H1 (cell line): ENCODE results near the gene FNDC10.

Experiments used
- CBX8 ChIP-seq: fragments of 300-800, 300-1000 bp; sonication (generic); IDR thresholded peaks from 2 replicates; pipeline ENCODE4 v1.7.1; 2016; ENCODE audit warnings: low read depth, low read length, borderline replicate concordance
- EP300 ChIP-seq, 2 experiments: IDR thresholded peaks; 1 replicate in 1 of 2; 2 replicates in 1 of 2; pipeline ENCODE4 v1.6.1; 2011 to 2012; ENCODE audit warnings: low read depth in 2 of 2, low read length in 2 of 2, mild to moderate bottlenecking in 2 of 2, borderline replicate concordance in 1 of 2, inconsistent platforms in 1 of 2, moderate library complexity in 1 of 2
- HDAC6 ChIP-seq: IDR thresholded peaks from one replicate; pipeline ENCODE4 v1.7.1; 2012; ENCODE audit warnings: low read depth, mild to moderate bottlenecking, inconsistent platforms, low read length, moderate library complexity
- POLR2A ChIP-seq, 2 experiments: IDR thresholded peaks; 1 replicate in 1 of 2; 2 replicates in 1 of 2; pipeline ENCODE4 v1.6.1; 2011; ENCODE audit warnings: low read depth in 2 of 2, low read length in 2 of 2, mild to moderate bottlenecking in 2 of 2; ENCODE audit errors: control extremely low read depth in 1 of 2
- POLR2AphosphoS5 ChIP-seq: IDR thresholded peaks from 2 replicates; pipeline ENCODE4 v1.6.1; 2011; ENCODE audit warnings: low read depth, low read length
- SIRT6 ChIP-seq: IDR thresholded peaks from one replicate; pipeline ENCODE4 v1.7.1; 2012; ENCODE audit warnings: low read length, inconsistent platforms
- YY1 ChIP-seq: IDR thresholded peaks from 2 replicates; pipeline ENCODE4 v1.6.1; 2011; ENCODE audit warnings: low read depth, mild to moderate bottlenecking, low read length
- TF ChIP-seq, protein P1 (sequence below), 3 experiments: IDR thresholded peaks; 1 replicate in 2 of 3; 2 replicates in 1 of 3; pipeline versions ENCODE4 v1.5.1 to v1.6.1; 2011; ENCODE audit warnings: low read length in 3 of 3, mild to moderate bottlenecking in 3 of 3, inconsistent platforms in 2 of 3, low read depth in 1 of 3, moderate library complexity in 1 of 3; ENCODE audit not compliant: insufficient read depth in 1 of 3; ENCODE audit errors: control extremely low read depth in 1 of 3
- TF ChIP-seq, protein P2 (sequence below): IDR thresholded peaks from 2 replicates; pipeline ENCODE4 v1.6.1; 2011; ENCODE audit warnings: low read length, improper control_type of control experiment

DNA sequence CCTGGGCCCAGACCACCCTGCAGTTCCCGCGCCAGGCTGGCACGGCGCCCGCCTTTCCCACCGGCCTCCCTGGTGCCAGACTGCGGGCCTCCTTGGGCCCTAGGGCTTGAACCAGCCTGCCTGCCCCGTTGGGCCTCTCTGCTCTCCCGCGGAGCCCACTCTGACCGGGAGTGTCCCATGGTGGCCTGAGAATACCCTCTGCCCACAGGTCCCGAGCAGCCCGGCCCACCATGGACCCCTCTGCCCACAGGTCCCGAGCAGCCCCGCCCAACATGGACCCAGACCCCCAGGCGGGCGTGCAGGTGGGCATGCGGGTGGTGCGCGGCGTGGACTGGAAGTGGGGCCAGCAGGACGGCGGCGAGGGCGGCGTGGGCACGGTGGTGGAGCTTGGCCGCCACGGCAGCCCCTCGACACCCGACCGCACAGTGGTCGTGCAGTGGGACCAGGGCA, 23.3 kb upstream of the FNDC10 start:
- no peak for TF ChIP-seq POLR2AphosphoS5
- TF ChIP-seq, protein P1, sequence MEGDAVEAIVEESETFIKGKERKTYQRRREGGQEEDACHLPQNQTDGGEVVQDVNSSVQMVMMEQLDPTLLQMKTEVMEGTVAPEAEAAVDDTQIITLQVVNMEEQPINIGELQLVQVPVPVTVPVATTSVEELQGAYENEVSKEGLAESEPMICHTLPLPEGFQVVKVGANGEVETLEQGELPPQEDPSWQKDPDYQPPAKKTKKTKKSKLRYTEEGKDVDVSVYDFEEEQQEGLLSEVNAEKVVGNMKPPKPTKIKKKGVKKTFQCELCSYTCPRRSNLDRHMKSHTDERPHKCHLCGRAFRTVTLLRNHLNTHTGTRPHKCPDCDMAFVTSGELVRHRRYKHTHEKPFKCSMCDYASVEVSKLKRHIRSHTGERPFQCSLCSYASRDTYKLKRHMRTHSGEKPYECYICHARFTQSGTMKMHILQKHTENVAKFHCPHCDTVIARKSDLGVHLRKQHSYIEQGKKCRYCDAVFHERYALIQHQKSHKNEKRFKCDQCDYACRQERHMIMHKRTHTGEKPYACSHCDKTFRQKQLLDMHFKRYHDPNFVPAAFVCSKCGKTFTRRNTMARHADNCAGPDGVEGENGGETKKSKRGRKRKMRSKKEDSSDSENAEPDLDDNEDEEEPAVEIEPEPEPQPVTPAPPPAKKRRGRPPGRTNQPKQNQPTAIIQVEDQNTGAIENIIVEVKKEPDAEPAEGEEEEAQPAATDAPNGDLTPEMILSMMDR (IDR thresholded peaks at IDR 0.05; ENCODE audit: control extremely low read depth in 1 of 3, insufficient read depth in 1 of 3, low read depth in 1 of 3, low read length in 3 of 3): no peak
- no peak for TF ChIP-seq YY1
- TF ChIP-seq POLR2A (IDR thresholded peaks at IDR 0.05; ENCODE audit: control extremely low read depth in 1 of 2, low read depth in 2 of 2, low read length in 2 of 2): no peak
- TF ChIP-seq CBX8: no peak
- TF ChIP-seq, protein P2, sequence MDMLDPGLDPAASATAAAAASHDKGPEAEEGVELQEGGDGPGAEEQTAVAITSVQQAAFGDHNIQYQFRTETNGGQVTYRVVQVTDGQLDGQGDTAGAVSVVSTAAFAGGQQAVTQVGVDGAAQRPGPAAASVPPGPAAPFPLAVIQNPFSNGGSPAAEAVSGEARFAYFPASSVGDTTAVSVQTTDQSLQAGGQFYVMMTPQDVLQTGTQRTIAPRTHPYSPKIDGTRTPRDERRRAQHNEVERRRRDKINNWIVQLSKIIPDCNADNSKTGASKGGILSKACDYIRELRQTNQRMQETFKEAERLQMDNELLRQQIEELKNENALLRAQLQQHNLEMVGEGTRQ: no peak
- no peak for TF ChIP-seq EP300 (IDR thresholded peaks at IDR 0.05; ENCODE audit: borderline replicate concordance in 1 of 2, low read depth in 2 of 2, low read length in 2 of 2)
- no peak for TF ChIP-seq HDAC6
- no peak for TF ChIP-seq SIRT6
